Ascending aorta (tissue), 2 donors: Measurements from ENCODE around the gene TIMM22. TPM values are rescaled to one million over a fixed set of nuclear protein-coding genes. Genes with fewer than 3 reads are reported as not detected.

Experiments used
- DNase-seq, 2 donors: peaks; one replicate each; pipeline ENCODE4 v3.0.0-alpha.2; 2019; ENCODE audit warnings: low spot score in 2 of 2
- H3K27ac ChIP-seq, 2 donors: fragments of 200-600 bp; sonication (generic); one replicate each; pipeline ENCODE4 v1.5.1; 2016 to 2017; ENCODE audit warnings: mild to moderate bottlenecking in 1 of 2
- H3K27me3 ChIP-seq: fragments of 200-600 bp; sonication (generic); one replicate; pipeline ENCODE4 v1.5.1; 2017
- H3K36me3 ChIP-seq, 2 donors: fragments of 200-600 bp; sonication (generic); one replicate each; pipeline ENCODE4 v1.5.1; 2016
- H3K4me1 ChIP-seq, 2 donors: fragments of 200-600 bp; sonication (generic); one replicate each; pipeline ENCODE4 v1.5.1; 2016 to 2017; ENCODE audit warnings: mild to moderate bottlenecking in 1 of 2
- H3K4me3 ChIP-seq, 2 donors: fragments of 200-600 bp; sonication (generic); one replicate each; pipeline ENCODE4 v1.5.1; 2016 to 2017; ENCODE audit warnings: mild to moderate bottlenecking in 1 of 2
- H3K9me3 ChIP-seq, 2 donors: fragments of 200-600 bp; sonication (generic); one replicate each; pipeline ENCODE4 v1.5.1; 2016
- intact Hi-C: fragments of 100-400 bp; cut with DNase I; formaldehyde crosslinking; loops from one replicate; pipeline ENCODE4 v1.15.1; 2023
- total RNA-seq: library from RNA; depleted of rRNA; stranded (reverse); fragments of >200 nt; gene quantifications from one replicate; pipeline ENCODE4 v1.1.0, GENCODE V29; 2016
- TF ChIP-seq, protein P1 (sequence below), 3 experiments: fragments of 200-600 bp in 2 of 3; fragments of 450-650 bp in 1 of 3; sonication (generic) in 2 of 3; IDR thresholded peaks; one replicate each; pipeline ENCODE4 v1.5.1; 2016 to 2019; ENCODE audit warnings: antibody characterized with exemption in 3 of 3, mild to moderate bottlenecking in 1 of 3, moderate library complexity in 1 of 3

TIMM22 gene
- total RNA-seq, 1 donor from 2014 or later, result 12.1 TPM

DNA sequence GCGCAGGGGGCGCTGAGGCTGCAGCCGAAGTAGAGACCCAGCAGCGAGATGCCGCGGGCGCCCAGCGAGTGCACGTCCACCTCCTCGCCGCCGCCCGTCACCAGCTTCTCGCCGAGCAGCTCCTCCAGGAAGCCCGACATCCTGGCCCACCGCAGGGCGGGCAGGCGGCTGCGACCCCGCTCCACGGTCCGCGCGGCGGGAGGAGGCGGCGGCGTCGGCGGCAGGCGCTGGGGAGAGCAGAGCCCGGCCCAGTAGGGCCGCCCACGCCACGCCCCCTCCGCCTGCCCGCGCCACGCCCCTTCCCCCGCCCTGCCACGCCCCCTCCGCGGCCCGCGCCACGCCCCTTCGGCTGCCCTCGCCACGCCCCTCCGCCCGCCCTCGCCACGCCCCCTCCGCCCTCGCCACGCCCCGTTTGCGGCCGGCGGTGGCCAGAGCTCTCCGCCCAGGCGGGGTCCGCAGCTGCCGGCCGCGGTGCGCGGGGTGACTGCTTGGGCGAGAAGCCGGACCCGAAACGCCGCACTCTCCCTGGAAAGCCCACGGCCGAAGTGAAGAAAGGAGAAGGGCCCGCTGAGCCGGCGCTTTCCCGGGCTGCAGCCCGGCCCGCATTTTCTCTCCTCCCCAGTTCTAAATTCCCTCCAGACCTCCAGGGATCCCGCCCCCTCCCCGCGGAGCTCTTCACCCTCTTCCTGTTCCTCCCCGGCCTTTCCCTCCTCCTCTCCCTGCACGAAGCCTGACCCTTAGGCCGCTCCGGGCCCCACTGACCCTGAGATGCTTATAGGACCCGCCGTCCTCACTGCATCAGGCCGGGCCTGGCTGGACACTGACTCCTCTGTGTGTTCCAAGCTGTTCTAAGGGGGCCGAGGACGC lies 17.2 kb upstream of the TIMM22 start, which contains the start of gene NXN:
Gene NXN, minus strand, starts transcription at position 238 of the 867 bp plus-strand sequence.
- Histone ChIP-seq H3K27ac (peak within 1 kb of the TSS; percentile 70 to 77), H3K9me3 (no peaks in the 10 kb centered on the region), H3K4me3 (peak within 1 kb of the TSS; percentile 58 to 82), H3K27me3 (peaks cover 5% of the 10 kb centered on the region), H3K4me1 (peaks cover 10 to 11% of the 10 kb centered on the region in 2 donors), H3K36me3 (no peaks in the 10 kb centered on the region)
- DNase-seq, result peak in 1 of 2 donors; percentile 87
- TF ChIP-seq, protein P1, sequence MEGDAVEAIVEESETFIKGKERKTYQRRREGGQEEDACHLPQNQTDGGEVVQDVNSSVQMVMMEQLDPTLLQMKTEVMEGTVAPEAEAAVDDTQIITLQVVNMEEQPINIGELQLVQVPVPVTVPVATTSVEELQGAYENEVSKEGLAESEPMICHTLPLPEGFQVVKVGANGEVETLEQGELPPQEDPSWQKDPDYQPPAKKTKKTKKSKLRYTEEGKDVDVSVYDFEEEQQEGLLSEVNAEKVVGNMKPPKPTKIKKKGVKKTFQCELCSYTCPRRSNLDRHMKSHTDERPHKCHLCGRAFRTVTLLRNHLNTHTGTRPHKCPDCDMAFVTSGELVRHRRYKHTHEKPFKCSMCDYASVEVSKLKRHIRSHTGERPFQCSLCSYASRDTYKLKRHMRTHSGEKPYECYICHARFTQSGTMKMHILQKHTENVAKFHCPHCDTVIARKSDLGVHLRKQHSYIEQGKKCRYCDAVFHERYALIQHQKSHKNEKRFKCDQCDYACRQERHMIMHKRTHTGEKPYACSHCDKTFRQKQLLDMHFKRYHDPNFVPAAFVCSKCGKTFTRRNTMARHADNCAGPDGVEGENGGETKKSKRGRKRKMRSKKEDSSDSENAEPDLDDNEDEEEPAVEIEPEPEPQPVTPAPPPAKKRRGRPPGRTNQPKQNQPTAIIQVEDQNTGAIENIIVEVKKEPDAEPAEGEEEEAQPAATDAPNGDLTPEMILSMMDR (IDR thresholded peaks at IDR 0.05), result peak in 2 of 3 experiments; percentile 11 to 17
- intact Hi-C loops, result loop anchor here (2.0 to 5.0 kb wide), 2 partner anchors 97 to 569 kb away; a partner anchor contains a TSS

- Histone ChIP-seq H3K4me3 (peak overlapping the region; percentile 58 to 82), H3K9me3 (no peaks in the 10 kb centered on the region), H3K4me1 (peaks cover 10 to 11% of the 10 kb centered on the region in 2 donors), H3K27me3 (peaks cover 5% of the 10 kb centered on the region), H3K27ac (peak overlapping the region; percentile 70 to 77), H3K36me3 (no peaks in the 10 kb centered on the region)
- TF ChIP-seq, protein P1 (IDR thresholded peaks at IDR 0.05), result peak; percentile 74 to 79 (median 75)
- peak in 1 of 2 donors; percentile 91 for DNase-seq
- intact Hi-C loops, result loop anchor here (1.0 to 2.0 kb wide), 3 partner anchors 76 to 570 kb away; a partner anchor contains a TSS
Observed at GRCh38 chr17:980406-981291, 16.3 kb upstream of the TIMM22 start.

DNA sequence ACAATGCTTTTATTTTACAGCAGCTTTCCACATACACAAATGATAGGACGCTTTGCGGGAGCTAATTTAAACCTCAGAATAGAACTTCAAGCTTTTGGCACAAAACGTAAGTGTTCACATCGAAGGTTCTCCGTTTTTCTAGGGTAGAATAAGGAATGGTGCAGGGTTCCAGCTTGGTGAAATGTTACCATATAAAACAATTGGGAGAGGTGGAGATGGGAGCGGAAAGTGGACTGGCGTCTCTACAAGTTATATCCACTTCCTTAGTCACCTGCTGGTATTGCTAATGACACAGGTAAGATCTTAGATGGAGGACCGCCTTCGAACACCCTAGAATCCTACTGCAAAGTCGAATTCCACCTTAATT lies 15.7 kb upstream of the TIMM22 start:
- no peaks in the 10 kb centered on the region for H3K9me3 ChIP-seq
- no peak for DNase-seq
- H3K4me3 ChIP-seq, result no peak overlapping the region
- peaks cover 5% of the 10 kb centered on the region for H3K27me3 ChIP-seq
- H3K36me3 ChIP-seq, result no peaks in the 10 kb centered on the region
- peaks cover 10 to 11% of the 10 kb centered on the region in 2 donors for H3K4me1 ChIP-seq
- intact Hi-C loops, result loop anchor here (1.0 to 2.0 kb wide), 3 partner anchors 75 to 570 kb away; a partner anchor contains a TSS
- TF ChIP-seq, protein P1 (IDR thresholded peaks at IDR 0.05), result no peak
- no peak overlapping the region for H3K27ac ChIP-seq

- Histone ChIP-seq H3K27me3 (no peaks in the 10 kb centered on the region), H3K36me3 (no peaks in the 10 kb centered on the region), H3K4me3 (no peak overlapping the region), H3K4me1 (peaks cover 5 to 7% of the 10 kb centered on the region in 2 donors), H3K27ac (no peak overlapping the region), H3K9me3 (no peaks in the 10 kb centered on the region)
- DNase-seq, result no peak
- intact Hi-C loops, result no loop called here
- TF ChIP-seq, protein P1 (IDR thresholded peaks at IDR 0.05), result no peak
Observed at GRCh38 chr17:983921-984320, 13.0 kb upstream of the TIMM22 start.

DNA sequence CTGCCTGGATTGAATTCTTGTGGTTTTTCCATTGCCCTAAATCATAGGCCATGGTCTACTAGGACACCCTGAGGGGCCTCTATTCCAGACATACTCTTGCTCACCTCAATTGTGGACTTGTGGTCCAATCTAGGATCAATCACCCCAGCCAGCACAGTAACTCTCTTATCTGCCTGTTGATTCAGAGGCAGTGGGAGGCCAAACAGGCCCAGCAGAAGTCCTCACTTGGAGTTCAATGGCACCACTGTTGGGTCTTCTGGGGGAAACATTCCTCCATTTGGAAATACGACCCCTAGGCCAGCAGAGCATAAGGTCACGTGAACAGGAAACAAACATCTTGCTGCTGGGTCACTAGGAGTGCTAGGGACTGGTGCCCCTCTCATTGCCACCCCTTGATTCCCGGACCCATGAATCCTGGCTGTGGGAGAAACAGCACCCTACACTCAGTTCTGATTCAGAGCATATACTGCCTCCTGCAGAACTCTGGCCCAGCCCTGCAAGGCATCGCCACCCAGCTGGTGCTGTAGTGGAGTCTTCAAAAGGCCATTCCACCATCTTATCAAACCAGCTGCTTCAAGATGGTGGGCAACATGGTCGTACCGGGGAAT lies 10.5 kb upstream of the TIMM22 start:
- TF ChIP-seq, protein P1 (IDR thresholded peaks at IDR 0.05), result no peak
- no peak overlapping the region for H3K4me3 ChIP-seq
- H3K27ac ChIP-seq, result no peak overlapping the region
- no peak for DNase-seq
- H3K9me3 ChIP-seq, result no peaks in the 10 kb centered on the region
- no peaks in the 10 kb centered on the region for H3K36me3 ChIP-seq
- H3K4me1 ChIP-seq, result no peaks in the 10 kb centered on the region
- H3K27me3 ChIP-seq, result no peaks in the 10 kb centered on the region
- intact Hi-C loops, result no loop called here
